ENCODE results near the gene PIAS4. TPM values are rescaled to one million over a fixed set of nuclear protein-coding genes. Genes with fewer than 3 reads are reported as not detected.

The PIAS4 gene
- total RNA-seq, 2 donors from 2014 or later = 13.8 to 14.0 TPM

DNA sequence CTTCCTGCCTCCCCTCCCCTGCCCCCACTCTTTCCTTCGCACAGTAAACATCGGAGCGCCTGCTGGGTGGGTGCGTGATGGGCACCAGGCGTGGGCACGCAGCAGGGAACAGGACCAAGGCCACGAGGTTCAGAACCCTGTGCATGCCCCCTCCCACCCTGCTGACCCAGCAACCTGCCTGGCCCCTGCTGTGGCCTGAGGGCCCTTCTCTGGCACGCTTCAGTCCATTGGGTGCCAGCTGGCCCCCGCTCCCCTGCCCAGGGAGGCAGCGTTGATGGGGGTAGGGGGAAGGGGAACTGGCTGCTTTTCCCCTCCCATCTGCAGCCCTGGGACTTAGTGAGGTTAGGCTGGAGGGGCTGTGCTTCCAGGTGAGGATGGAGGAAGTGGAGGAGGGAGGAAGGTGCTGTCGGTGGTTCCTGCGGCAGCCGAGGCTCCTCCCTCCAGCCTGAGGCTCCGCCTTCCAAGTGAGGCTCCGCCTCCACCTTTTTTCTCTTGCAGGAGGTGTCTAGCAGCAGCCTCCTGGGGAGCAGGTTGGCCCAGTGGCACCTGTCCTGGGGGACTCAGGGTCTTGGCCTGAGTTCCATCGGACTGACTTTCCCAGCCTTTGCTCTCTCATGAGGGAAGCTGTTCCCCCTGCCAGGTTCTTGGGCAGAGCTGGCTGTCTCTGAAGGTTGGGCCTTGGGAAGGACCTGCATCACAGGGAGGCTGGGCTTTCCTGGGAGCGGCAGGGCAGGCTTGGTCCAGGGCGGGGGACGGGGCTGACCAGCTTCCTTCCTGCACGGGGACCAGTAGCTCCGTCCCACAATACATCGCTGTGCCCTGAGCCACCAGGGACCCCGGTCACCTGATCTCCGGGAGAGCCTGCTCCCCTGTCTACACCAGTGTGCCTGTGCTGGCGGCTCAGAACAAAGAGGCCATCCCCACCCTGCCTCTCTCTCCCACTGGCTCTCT, 7.3 kb downstream of the PIAS4 start:
- ATAC-seq (peak; percentile 44 to 62), DNase-seq (peak; percentile 46)
- intact Hi-C loops (cut with DNase I) = loop anchor here in 1 of 2 donors (5.0 kb wide), 1 partner anchor 37 kb away; no protein-coding TSS in a partner anchor

GRCh38 chr19:4015705-4016402, 8.3 kb downstream of the PIAS4 start:
- ATAC-seq (peak; percentile 4 to 25), DNase-seq (no peak)
- intact Hi-C loops (cut with DNase I) = loop anchor here in 1 of 2 donors (5.0 kb wide), 1 partner anchor 36 kb away; no protein-coding TSS in a partner anchor

GRCh38 chr19:4016486-4016885, 8.9 kb downstream of the PIAS4 start:
- intact Hi-C loops (cut with DNase I) = loop anchor here in 1 of 2 donors (5.0 kb wide), 1 partner anchor 36 kb away; no protein-coding TSS in a partner anchor

DNA sequence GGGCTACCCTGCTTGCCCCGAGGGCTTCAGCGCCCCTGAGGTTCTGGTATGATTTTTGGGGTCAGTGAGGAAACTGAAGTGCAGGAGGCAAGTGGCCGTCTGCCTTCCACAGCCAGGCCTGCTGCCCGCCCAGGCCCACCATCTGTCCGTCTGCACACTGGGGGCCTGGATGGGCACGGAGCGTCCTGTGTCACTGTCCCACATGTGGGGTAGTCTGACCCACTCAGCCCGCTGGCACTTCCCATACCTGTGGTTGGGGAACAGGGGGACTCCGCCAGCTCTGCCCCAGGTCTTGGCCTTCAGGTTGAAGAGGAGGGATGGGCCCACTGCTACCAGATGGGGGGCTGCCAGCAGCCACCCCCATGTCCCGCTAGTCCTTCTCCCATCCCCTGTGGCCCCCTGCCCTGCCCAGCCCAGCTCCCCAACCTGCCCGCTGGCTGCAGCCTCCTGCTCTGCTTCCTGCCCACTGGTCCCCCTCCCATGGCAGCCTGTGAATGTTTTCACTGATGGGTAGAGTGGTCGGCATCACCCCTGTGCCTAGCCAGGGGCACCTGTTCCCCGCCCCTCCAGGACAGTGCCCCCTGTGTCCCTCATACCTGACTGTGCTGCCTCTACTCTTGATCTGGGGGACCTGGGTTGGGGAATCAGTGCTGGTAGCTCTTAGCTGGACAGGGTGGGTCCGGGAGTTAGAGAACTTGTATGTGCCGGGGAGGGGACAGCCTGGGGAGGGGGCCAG, 9.5 kb downstream of the PIAS4 start:
- ATAC-seq = no peak
- intact Hi-C loops (cut with DNase I) = loop anchor here in 1 of 2 donors (5.0 kb wide), 1 partner anchor 35 kb away; no protein-coding TSS in a partner anchor
- no peak for DNase-seq

More at GRCh38 chr19:4016486-4016885, 8.9 kb downstream of the PIAS4 start:
- no peak for ATAC-seq
- DNase-seq = no peak

- no peak for ATAC-seq
- intact Hi-C loops (cut with DNase I) = loop anchor here in 1 of 2 donors (5.0 kb wide), 1 partner anchor 34 kb away; no protein-coding TSS in a partner anchor
- DNase-seq = no peak
These were observed 10.6 kb downstream of the PIAS4 start for GRCh38 chr19:4018140-4018613.

GRCh38 chr19:4018775-4019504, 11.4 kb downstream of the PIAS4 start:
- peak; percentile 9 for DNase-seq

GRCh38 chr19:4019578-4019977, 12.0 kb downstream of the PIAS4 start:
- no peak for ATAC-seq
- intact Hi-C loops (cut with DNase I) = loop anchor here in 1 of 2 donors (5.0 kb wide), 1 partner anchor 33 kb away; no protein-coding TSS in a partner anchor
- DNase-seq = no peak

More at GRCh38 chr19:4018775-4019504, 11.4 kb downstream of the PIAS4 start:
- no peak for ATAC-seq
- intact Hi-C loops (cut with DNase I) = loop anchor here in 1 of 2 donors (5.0 kb wide), 1 partner anchor 33 kb away; no protein-coding TSS in a partner anchor

- DNase-seq (no peak), ATAC-seq (peak; percentile 41 to 46)
- intact Hi-C loops (cut with DNase I) = no loop called here
These were observed 16.3 kb downstream of the PIAS4 start for GRCh38 chr19:4023600-4024398.

DNA sequence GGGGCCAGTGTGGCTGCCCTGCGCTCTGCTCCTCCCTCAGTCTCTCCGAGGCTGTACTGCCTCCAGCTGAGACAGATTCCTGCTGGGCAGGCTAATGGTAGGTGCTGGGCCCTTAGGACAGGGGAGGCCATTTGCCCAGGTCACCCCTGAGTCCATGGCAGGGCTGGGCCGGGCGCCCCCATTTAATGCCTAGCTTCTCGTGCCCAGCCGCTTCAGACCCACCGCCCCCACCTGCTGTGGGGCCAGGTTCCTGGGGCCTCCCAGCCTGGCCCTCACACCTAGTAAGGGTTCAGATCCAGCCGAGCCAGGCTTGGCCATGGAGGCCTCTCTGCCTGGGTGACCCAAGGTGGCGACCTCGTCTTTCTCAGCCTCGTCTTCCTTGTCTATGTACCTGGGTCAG, 17.8 kb downstream of the PIAS4 start:
- ATAC-seq = no peak
- no peak for DNase-seq
- intact Hi-C loops (cut with DNase I) = no loop called here

- ATAC-seq (no peak), DNase-seq (no peak)
- intact Hi-C loops (cut with DNase I) = no loop called here
These were observed 19.6 kb downstream of the PIAS4 start for GRCh38 chr19:4027146-4027545.

GRCh38 chr19:4028334-4029246, 21.1 kb downstream of the PIAS4 start:
- ATAC-seq = no peak
- intact Hi-C loops (cut with DNase I) = no loop called here
- DNase-seq = no peak

- intact Hi-C loops (cut with DNase I) = no loop called here
- ATAC-seq (no peak), DNase-seq (no peak)
These were observed 21.7 kb downstream of the PIAS4 start for GRCh38 chr19:4029247-4029614.

DNA sequence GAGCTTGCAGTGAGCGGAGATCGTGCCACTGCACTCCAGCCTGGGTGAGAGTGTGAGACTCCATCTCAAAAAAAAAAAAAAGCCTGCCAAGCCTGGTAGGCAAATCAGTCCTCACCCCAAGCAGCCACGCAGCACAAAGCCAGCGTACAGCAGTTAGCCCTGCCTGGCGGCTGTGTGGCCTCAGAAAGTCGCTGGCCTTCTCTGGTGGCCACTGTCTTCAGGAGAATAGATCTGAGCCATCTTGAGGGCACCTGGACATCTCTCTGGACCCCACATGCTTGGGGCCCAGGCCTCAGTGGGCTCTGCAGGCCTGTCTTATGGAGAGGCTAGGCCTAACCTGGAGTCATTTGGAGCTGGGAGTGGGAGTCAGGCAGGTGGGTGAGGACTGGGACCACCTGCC, 23.0 kb downstream of the PIAS4 start:
- intact Hi-C loops (cut with DNase I) = no loop called here
- no peak for DNase-seq
- ATAC-seq = no peak

- ATAC-seq (no peak), DNase-seq (no peak)
- intact Hi-C loops (cut with DNase I) = no loop called here
These were observed 23.4 kb downstream of the PIAS4 start for GRCh38 chr19:4030981-4031380.

DNA sequence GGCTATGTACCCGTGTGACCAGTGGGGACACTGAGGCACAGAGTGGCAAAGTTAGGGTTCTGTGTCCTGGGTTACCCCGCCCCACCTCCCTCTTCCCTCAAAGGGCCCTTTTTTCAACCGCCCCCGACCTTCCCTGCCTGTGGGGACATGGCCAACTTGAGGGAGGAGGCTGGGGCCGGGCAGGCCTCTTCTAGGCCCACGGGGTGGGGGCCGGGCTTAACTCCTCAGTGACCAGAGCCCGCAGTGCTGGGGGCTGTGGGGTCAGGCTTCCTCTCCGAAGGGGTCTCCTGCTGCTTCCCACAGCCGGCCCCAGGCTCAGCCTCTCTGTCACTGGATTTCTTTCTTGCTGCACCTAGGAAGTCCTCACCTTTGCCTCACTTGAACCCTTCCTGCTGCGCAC, 23.9 kb downstream of the PIAS4 start:
- intact Hi-C loops (cut with DNase I) = no loop called here
- ATAC-seq (no peak), DNase-seq (no peak)

DNA sequence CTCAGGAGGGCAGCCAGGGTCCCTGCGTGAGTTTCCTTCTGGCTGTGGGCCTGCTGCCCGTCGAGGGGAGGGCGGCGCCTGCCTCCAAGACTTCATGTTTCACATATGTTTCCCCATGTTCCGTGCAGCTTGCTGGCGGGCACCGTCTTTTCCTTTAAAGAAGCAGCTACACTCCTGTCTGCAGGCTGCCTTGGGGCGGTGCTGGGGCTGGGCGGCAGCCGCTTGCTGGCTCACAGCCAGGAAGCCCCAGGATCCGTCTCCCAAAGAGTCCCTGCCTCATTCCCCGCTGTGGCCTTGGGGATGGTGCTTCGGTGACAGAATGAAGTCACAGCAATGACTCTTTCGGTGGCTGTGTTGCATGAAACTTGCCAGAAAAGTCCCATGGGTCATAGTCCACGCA, 24.9 kb downstream of the PIAS4 start:
- no peak for ATAC-seq
- DNase-seq = no peak
- intact Hi-C loops (cut with DNase I) = no loop called here

All from left cardiac atrium (tissue), 4 donors.